Pulmonary artery endothelial cell (primary cell): ENCODE measurements around the gene DCHS2. TPM values are rescaled to one million over a fixed set of nuclear protein-coding genes. Genes with fewer than 3 reads are reported as not detected.

Experiments
- DNase-seq: peaks from one replicate; pipeline ENCODE4 v3.0.0-alpha.2; 2011; ENCODE audit warnings: low read depth, low spot score
- total RNA-seq: library from RNA; depleted of rRNA; stranded (reverse); fragments of >200 nt; gene quantifications from 2 replicates; pipeline ENCODE4 v1.2.3, GENCODE V29; 2014

The DCHS2 gene
- total RNA-seq, 1 donor from 2014 or later, result 0.07 TPM

- DNase-seq, result no peak
Measured at GRCh38 chr4:154489558-154490233, 1.9 kb downstream of the DCHS2 start.

GRCh38 chr4:154487145-154487544, 4.5 kb downstream of the DCHS2 start:
- no peak for DNase-seq

- DNase-seq, result no peak
Measured at GRCh38 chr4:154485127-154485773, 6.3 kb downstream of the DCHS2 start.

- no peak for DNase-seq
Measured at GRCh38 chr4:154478547-154478946, 13.1 kb downstream of the DCHS2 start.

GRCh38 chr4:154478128-154478527, 13.5 kb downstream of the DCHS2 start:
- no peak for DNase-seq

GRCh38 chr4:154476232-154476631, 15.4 kb downstream of the DCHS2 start:
- no peak for DNase-seq

- DNase-seq, result no peak
Measured at GRCh38 chr4:154475820-154476219, 15.8 kb downstream of the DCHS2 start.

- DNase-seq, result no peak
Measured at GRCh38 chr4:154473497-154473896, 18.1 kb downstream of the DCHS2 start.

- DNase-seq, result no peak
Measured at GRCh38 chr4:154472858-154473257, 18.7 kb downstream of the DCHS2 start.

GRCh38 chr4:154471526-154472331, 19.9 kb downstream of the DCHS2 start:
- DNase-seq, result no peak

GRCh38 chr4:154471032-154471431, 20.6 kb downstream of the DCHS2 start:
- DNase-seq, result no peak

- DNase-seq, result no peak
Measured at GRCh38 chr4:154467886-154468285, 23.7 kb downstream of the DCHS2 start.

- DNase-seq, result no peak
Measured at GRCh38 chr4:154466336-154466735, 25.3 kb downstream of the DCHS2 start.

GRCh38 chr4:154465085-154465484, 26.5 kb downstream of the DCHS2 start:
- DNase-seq, result no peak

GRCh38 chr4:154464654-154465053, 26.9 kb downstream of the DCHS2 start:
- DNase-seq, result no peak

GRCh38 chr4:154462081-154462810, 29.4 kb downstream of the DCHS2 start:
- DNase-seq, result no peak

- no peak for DNase-seq
Measured at GRCh38 chr4:154457471-154457870, 34.1 kb downstream of the DCHS2 start.

- DNase-seq, result no peak
Measured at GRCh38 chr4:154456889-154457288, 34.7 kb downstream of the DCHS2 start.

- DNase-seq, result no peak
Measured at GRCh38 chr4:154456240-154456639, 35.4 kb downstream of the DCHS2 start.

GRCh38 chr4:154455111-154455510, 36.5 kb downstream of the DCHS2 start:
- DNase-seq, result no peak

- no peak for DNase-seq
Measured at GRCh38 chr4:154454710-154455109, 36.9 kb downstream of the DCHS2 start.
